K562 (cell line): Measurements from ENCODE around the gene MYO6. TPM values are rescaled to one million over a fixed set of nuclear protein-coding genes. Genes with fewer than 3 reads are reported as not detected.

Source experiments
- ATAC-seq: fragments of 200-7000 bp; cut with Tn5 transposase; 3 replicates; pipeline ENCODE4 v1.9.1; 2020; ENCODE audit warnings: moderate library complexity
- BruUV-seq: library from RNA; stranded (reverse); fragments of 400-500 nt; replicated peaks from 2 replicates; lab custom pipeline; 2021; lab: Mats Ljungman, UMichigan
- CTCF ChIA-PET: fragments of 300-600 bp; formaldehyde crosslinking; extraction: SDS; loops from one replicate; lab custom pipeline; 2021; ENCODE audit warnings: low intra/inter-chr PET ratio; lab: Yijun Ruan, JAX
- POLR2A ChIA-PET: fragments of 300-600, 350-650 bp; sonication (Branson Sonifier 250); formaldehyde crosslinking; extraction: SDS; loops from one replicate; lab custom pipeline; 2021; ENCODE audit warnings: antibody characterized with exemption, inconsistent platforms; lab: Yijun Ruan, JAX
- DNase-seq, 4 experiments: peaks; one replicate each; pipeline versions ENCODE4 v3.0.0 to v3.0.0-alpha.2; 2011 to 2018; ENCODE audit warnings: low spot score in 3 of 4, mixed read lengths in 3 of 4; ENCODE audit errors: extremely low read depth in 1 of 4
- FAIRE-seq: peaks from 2 replicates; lab custom pipeline; 2011; peaks lifted over from hg19 to GRCh38; lab: Jason Lieb, UNC
- H2AFZ ChIP-seq: 2 replicates; pipeline ENCODE4 v1.6.0; 2011; ENCODE audit warnings: low read depth, low read length, control low read depth, inconsistent platforms
- H3K27ac ChIP-seq: fragments of 200-600 bp; 3 replicates; pipeline ENCODE4 v1.8.0; 2011; ENCODE audit warnings: low read depth, mild to moderate bottlenecking, control low read depth, inconsistent platforms, low read length, moderate library complexity, mixed read lengths; ENCODE audit errors: extremely low read depth
- H3K27me3 ChIP-seq, 2 experiments: fragments of 300-600 bp in 1 of 2; 2 replicates in 1 of 2; 3 replicates in 1 of 2; pipeline versions ENCODE4 v1.6.0 to v1.8.0; 2011; ENCODE audit warnings: inconsistent platforms in 2 of 2, low read length in 2 of 2, mild to moderate bottlenecking in 1 of 2, mixed read lengths in 1 of 2, moderate library complexity in 1 of 2; ENCODE audit not compliant: control insufficient read depth in 2 of 2, insufficient read depth in 2 of 2
- H3K36me3 ChIP-seq: fragments of 300-600 bp; 3 replicates; pipeline ENCODE4 v1.8.0; 2011; ENCODE audit warnings: mild to moderate bottlenecking, low read length, inconsistent platforms; ENCODE audit not compliant: control insufficient read depth, insufficient read depth
- H3K4me1 ChIP-seq, 2 experiments: fragments of 200-600 bp in 1 of 2; replicated peaks in 1 of 2; 2 replicates in 1 of 2; 3 replicates in 1 of 2; pipeline versions ENCODE4 v1.5.1 to v1.8.0; 2011; ENCODE audit warnings: inconsistent platforms in 2 of 2, low read length in 2 of 2, mild to moderate bottlenecking in 1 of 2, mixed read lengths in 1 of 2, moderate library complexity in 1 of 2; ENCODE audit not compliant: control insufficient read depth in 2 of 2, insufficient read depth in 2 of 2
- H3K4me2 ChIP-seq: 2 replicates; pipeline ENCODE4 v1.6.1; 2011; ENCODE audit warnings: low read length, control low read depth, inconsistent platforms, mixed read lengths; ENCODE audit not compliant: insufficient read depth
- H3K4me3 ChIP-seq: fragments of 200-600 bp; sonication (generic), shearing (Covaris generic); 2 replicates; pipeline ENCODE4 v1.5.1; 2016; ENCODE audit warnings: control low read depth, inconsistent platforms
- H3K79me2 ChIP-seq: fragments of 200-600 bp; 3 replicates; pipeline ENCODE4 v1.8.0; 2011; ENCODE audit warnings: low read length, inconsistent platforms; ENCODE audit not compliant: control insufficient read depth, insufficient read depth
- H3K9ac ChIP-seq, 2 experiments: 2 replicates each; pipeline versions ENCODE4 v1.6.0 to v1.6.1; 2011; ENCODE audit warnings: low read depth in 2 of 2, low read length in 2 of 2, control low read depth in 1 of 2, inconsistent platforms in 1 of 2, mild to moderate bottlenecking in 1 of 2, mixed read lengths in 1 of 2; ENCODE audit not compliant: insufficient read depth in 1 of 2
- H3K9me1 ChIP-seq: one replicate; pipeline ENCODE4 v1.6.0; 2011; ENCODE audit warnings: inconsistent platforms, mild to moderate bottlenecking, low read length, moderate library complexity; ENCODE audit not compliant: control insufficient read depth, insufficient read depth
- H3K9me3 ChIP-seq: replicated peaks from 2 replicates; pipeline ENCODE4 v1.5.1; 2011; ENCODE audit warnings: low read depth, low read length, inconsistent platforms; ENCODE audit not compliant: control insufficient read depth, insufficient read depth
- H4K20me1 ChIP-seq: replicated peaks from 2 replicates; pipeline ENCODE4 v1.6.1; 2011; ENCODE audit warnings: low read length, inconsistent platforms, mixed read lengths; ENCODE audit not compliant: control insufficient read depth, insufficient read depth
- CCAR2 ChIP-seq: fragments of 200-400 bp; formaldehyde crosslinking; IDR thresholded peaks from 2 replicates; pipeline ENCODE4 v1.6.1; 2017; ENCODE audit warnings: mild to moderate bottlenecking, low read depth, low read length
- ESRRB ChIP-seq: fragments of 250-450 bp; sonication (Bioruptor Pico); IDR thresholded peaks from 2 replicates; pipeline ENCODE4 v1.5.0; 2020; ENCODE audit warnings: mild to moderate bottlenecking, moderate library complexity, borderline replicate concordance
- ETV1 ChIP-seq: fragments of 450-650 bp; conservative IDR thresholded peaks from 2 replicates; pipeline ENCODE4 v1.6.1; 2016; ENCODE audit warnings: missing genetic modification characterization, control low read depth, low read depth, missing compliant biosample characterization
- POLR2AphosphoS2 ChIP-seq: IDR thresholded peaks from 2 replicates; pipeline ENCODE4 v1.6.1; 2012; ENCODE audit warnings: low read length, improper control_type of control experiment
- TOE1 ChIP-seq, 2 experiments: fragments of 450-650 bp in 1 of 2; sonication (generic) in 1 of 2; formaldehyde crosslinking in 1 of 2; IDR thresholded peaks; 2 replicates each; pipeline versions ENCODE4 v1.7.1 to v1.8.0; 2016 to 2022; ENCODE audit warnings: borderline replicate concordance in 2 of 2, mild to moderate bottlenecking in 2 of 2, antibody characterized with exemption in 1 of 2, inconsistent platforms in 1 of 2, low read depth in 1 of 2, missing genetic modification reagents in 1 of 2, moderate library complexity in 1 of 2
- ZBED1 ChIP-seq: IDR thresholded peaks from 2 replicates; pipeline ENCODE4 v1.6.1; 2014
- ZFPM2 ChIP-seq: fragments of 250-450 bp; sonication (Bioruptor Pico); IDR thresholded peaks from 2 replicates; pipeline ENCODE4 v1.5.1; 2022; ENCODE audit warnings: mild to moderate bottlenecking
- ZNF253 ChIP-seq: fragments of 250-450 bp; sonication (Bioruptor Pico); conservative IDR thresholded peaks from 2 replicates; pipeline ENCODE4 v1.6.1; 2021; ENCODE audit warnings: mild to moderate bottlenecking
- ZNF696 ChIP-seq: fragments of 250-450 bp; sonication (Bioruptor Pico); conservative IDR thresholded peaks from 2 replicates; pipeline ENCODE4 v1.4.0; 2020; ENCODE audit warnings: mild to moderate bottlenecking, moderate library complexity
- ZNF764 ChIP-seq: fragments of 250-450 bp; sonication (Bioruptor Pico); IDR thresholded peaks from 2 replicates; pipeline ENCODE4 v1.4.0; 2020; ENCODE audit warnings: low read depth, mild to moderate bottlenecking, moderate library complexity
- WGBS: fragments of 100-300 bp; shearing (Covaris generic); methylation state at CpG from one replicate; pipeline ENCODE4 v1.1.6; 2016; ENCODE audit warnings: low coverage, mixed read lengths; ENCODE audit not compliant: insufficient coverage; ENCODE audit errors: missing lambda C conversion rate; 5-methylcytosine and 5-hydroxymethylcytosine counted together
- in situ Hi-C: fragments of 300-500 bp; cut with MboI; formaldehyde crosslinking; loops from 4 replicates; pipeline ENCODE4 v1.15.0; 2018; ENCODE audit warnings: inconsistent platforms, mixed read lengths
- intact Hi-C: fragments of 100-400 bp; cut with micrococcal nuclease; formaldehyde crosslinking; loops from 2 replicates; pipeline ENCODE4 v1.14.2; 2022
- polyA plus RNA-seq, 8 experiments: library from polyadenylated mRNA; depleted of rRNA in 4 of 8; stranded (reverse) in 5 of 8; unstranded in 3 of 8; fragments of >200 nt; fragmentation: Nextera tagmentation in 2 of 8; fragmentation: Illumina TruSeq in 1 of 8; extraction: Ambion mirVana in 2 of 8; extraction: Trizol in 1 of 8; gene quantifications; 2 replicates each; pipeline versions ENCODE4 v1.2.1 to v1.2.3, GENCODE V29; 2011 to 2014; ENCODE audit warnings: inconsistent platforms in 1 of 8, missing spikeins in 1 of 8
- total RNA-seq, 7 experiments: library from RNA; depleted of rRNA in 6 of 7; stranded (reverse); fragments of >200 nt in 6 of 7; fragmentation: Illumina TruSeq in 2 of 7; extraction: Trizol in 2 of 7; gene quantifications; 2 replicates each; pipeline versions ENCODE4 v1.2.1 to v1.2.3, GENCODE V29; 2011 to 2021; ENCODE audit warnings: low replicate concordance in 1 of 7
- TF ChIP-seq, protein P1 (sequence below): fragments of 250-450 bp; sonication (Bioruptor Pico); IDR thresholded peaks from 2 replicates; pipeline ENCODE4 v1.4.0; 2020; ENCODE audit warnings: mild to moderate bottlenecking, moderate library complexity
- TF ChIP-seq, protein P2 (sequence below): sonication (generic); formaldehyde crosslinking; IDR thresholded peaks from 2 replicates; pipeline ENCODE4 v1.8.0; 2022; ENCODE audit warnings: missing genetic modification reagents, mild to moderate bottlenecking, moderate library complexity, borderline replicate concordance

Gene MYO6
- total and polyA plus RNA-seq, 9 of the 15 experiments (the other 6 are each of a cell fraction or from before 2014, with no cell fraction given): 1.3 to 5.5 (median 2.7) TPM

DNA sequence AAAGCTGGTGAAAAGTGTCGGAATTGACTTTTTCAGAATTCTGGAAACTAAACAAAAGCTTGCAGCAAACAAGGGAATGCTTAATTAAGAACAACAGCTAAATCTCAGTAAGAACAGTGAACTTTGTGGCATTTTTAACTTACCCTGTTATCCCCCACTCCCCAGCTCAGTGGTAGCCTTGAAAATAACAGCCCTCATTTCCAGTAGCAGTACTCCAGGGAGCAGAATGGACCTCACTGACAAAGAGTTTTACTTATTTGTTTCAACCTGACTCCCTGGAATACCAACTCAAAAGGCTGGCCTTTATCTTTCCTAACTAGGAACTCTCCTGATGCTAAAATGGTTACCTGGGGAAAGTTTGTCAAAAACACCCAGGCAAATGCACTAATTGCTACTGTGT is 214.5 kb downstream of the MYO6 start:
- TF ChIP-seq ZFPM2 (CRISPR knock-in tag): no peak
- TF ChIP-seq ZNF696 (CRISPR knock-in tag): no peak
- TF ChIP-seq ZNF764 (CRISPR knock-in tag): no peak
- no peak for TF ChIP-seq CCAR2
- TF ChIP-seq TOE1 (IDR thresholded peaks at IDR 0.05; ENCODE audit: borderline replicate concordance): no peak
- TF ChIP-seq TOE1 (CRISPR knock-in tag; IDR thresholded peaks at IDR 0.05; ENCODE audit: borderline replicate concordance, low read depth): no peak
- TF ChIP-seq, protein P1, sequence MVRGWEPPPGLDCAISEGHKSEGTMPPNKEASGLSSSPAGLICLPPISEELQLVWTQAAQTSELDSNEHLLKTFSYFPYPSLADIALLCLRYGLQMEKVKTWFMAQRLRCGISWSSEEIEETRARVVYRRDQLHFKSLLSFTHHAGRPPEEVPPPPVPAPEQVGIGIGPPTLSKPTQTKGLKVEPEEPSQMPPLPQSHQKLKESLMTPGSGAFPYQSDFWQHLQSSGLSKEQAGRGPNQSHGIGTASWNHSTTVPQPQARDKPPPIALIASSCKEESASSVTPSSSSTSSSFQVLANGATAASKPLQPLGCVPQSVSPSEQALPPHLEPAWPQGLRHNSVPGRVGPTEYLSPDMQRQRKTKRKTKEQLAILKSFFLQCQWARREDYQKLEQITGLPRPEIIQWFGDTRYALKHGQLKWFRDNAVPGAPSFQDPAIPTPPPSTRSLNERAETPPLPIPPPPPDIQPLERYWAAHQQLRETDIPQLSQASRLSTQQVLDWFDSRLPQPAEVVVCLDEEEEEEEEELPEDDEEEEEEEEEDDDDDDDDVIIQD (CRISPR knock-in tag): no peak
- TF ChIP-seq, protein P2, sequence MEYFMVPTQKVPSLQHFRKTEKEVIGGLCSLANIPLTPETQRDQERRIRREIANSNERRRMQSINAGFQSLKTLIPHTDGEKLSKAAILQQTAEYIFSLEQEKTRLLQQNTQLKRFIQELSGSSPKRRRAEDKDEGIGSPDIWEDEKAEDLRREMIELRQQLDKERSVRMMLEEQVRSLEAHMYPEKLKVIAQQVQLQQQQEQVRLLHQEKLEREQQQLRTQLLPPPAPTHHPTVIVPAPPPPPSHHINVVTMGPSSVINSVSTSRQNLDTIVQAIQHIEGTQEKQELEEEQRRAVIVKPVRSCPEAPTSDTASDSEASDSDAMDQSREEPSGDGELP (CRISPR knock-in tag): no peak
- TF ChIP-seq POLR2AphosphoS2: no peak
- no peak for TF ChIP-seq ETV1 (tag)
- TF ChIP-seq ZNF253 (CRISPR knock-in tag): no peak
- TF ChIP-seq ZBED1: no peak
- TF ChIP-seq ESRRB (CRISPR knock-in tag): no peak
- no peak for ATAC-seq

More for the DNA sequence above, 214.5 kb downstream of the MYO6 start:
- CTCF ChIA-PET: no interaction called here
- Histone ChIP-seq H2AFZ (no peak overlapping the region), H4K20me1 (no peaks in the 10 kb centered on the region), H3K4me3 (no peak overlapping the region), H3K79me2 (no peaks in the 10 kb centered on the region), H3K36me3 (no peaks in the 10 kb centered on the region), H3K4me1 (no peaks in the 10 kb centered on the region), H3K27me3 (no peaks in the 10 kb centered on the region), H3K4me2 (no peak overlapping the region), H3K9me1 (no peaks in the 10 kb centered on the region), H3K9ac (no peak overlapping the region), H3K27ac (no peak overlapping the region), H3K9me3 (no peaks in the 10 kb centered on the region)
- in situ Hi-C loops (no loop called here), intact Hi-C loops (no loop called here)
- BruUV-seq: no TSS peak
- FAIRE-seq (no peak), DNase-seq (no peak)
- WGBS: 7% methylated on average over 1 of the region's 1 CpG
- POLR2A ChIA-PET: no interaction called here
